Measurements from ENCODE around the gene TMEM82.
A peak's percentile ranks its signal among the peaks of the same experiment; 100 is the strongest.
"Not testable (repeated sequence)": the region's sequence is repeated elsewhere in the genome, so short reads cannot be mapped to it uniquely, and the experiment has no call there.

TMEM82 gene

GRCh38 chr1:15742339-15742801 lies at the start of gene TMEM82:
Gene TMEM82, plus strand, starts transcription at chr1:15742499. Its CDS starts 61 bp downstream, at chr1:15742560.
- no peak for DNase-seq

GRCh38 chr1:15693371-15693770 lies 48.9 kb upstream of the TMEM82 start:
- DNase-seq, result no peak

- peak; percentile 26 for DNase-seq
These were observed 45.3 kb upstream of the TMEM82 start for GRCh38 chr1:15696956-15697521.

- no peak for DNase-seq
These were observed 44.1 kb upstream of the TMEM82 start for GRCh38 chr1:15698201-15698600.

- not testable (repeated sequence) for DNase-seq
These were observed 43.0 kb upstream of the TMEM82 start for GRCh38 chr1:15699321-15699720.

- no peak for DNase-seq
These were observed 41.8 kb upstream of the TMEM82 start for GRCh38 chr1:15700508-15700907.

GRCh38 chr1:15701784-15702183 lies 40.5 kb upstream of the TMEM82 start:
- DNase-seq, result no peak

- no peak for DNase-seq
These were observed 39.4 kb upstream of the TMEM82 start for GRCh38 chr1:15702722-15703550.

GRCh38 chr1:15703562-15703961 lies 38.7 kb upstream of the TMEM82 start:
- DNase-seq, result no peak

- DNase-seq, result no peak
These were observed 37.6 kb upstream of the TMEM82 start for GRCh38 chr1:15704526-15705183.

- no peak for DNase-seq
These were observed 37.1 kb upstream of the TMEM82 start for GRCh38 chr1:15705184-15705566.

GRCh38 chr1:15706751-15707150 lies 35.5 kb upstream of the TMEM82 start:
- no peak for DNase-seq

- DNase-seq, result no peak
These were observed 34.9 kb upstream of the TMEM82 start for GRCh38 chr1:15707239-15707925.

GRCh38 chr1:15708486-15709137 lies 33.7 kb upstream of the TMEM82 start:
- no peak for DNase-seq

GRCh38 chr1:15709226-15709625 lies 33.1 kb upstream of the TMEM82 start:
- DNase-seq, result no peak

- no peak for DNase-seq
These were observed 30.1 kb upstream of the TMEM82 start for GRCh38 chr1:15712168-15712567.

GRCh38 chr1:15714406-15715136 lies 27.7 kb upstream of the TMEM82 start:
- DNase-seq, result no peak

- DNase-seq, result no peak
These were observed 24.7 kb upstream of the TMEM82 start for GRCh38 chr1:15717418-15718125.

GRCh38 chr1:15718199-15718601 lies 24.1 kb upstream of the TMEM82 start:
- DNase-seq, result no peak

GRCh38 chr1:15719381-15720120 lies 22.7 kb upstream of the TMEM82 start:
- no peak for DNase-seq

- no peak for DNase-seq
These were observed 21.4 kb upstream of the TMEM82 start for GRCh38 chr1:15720861-15721260.

All from stimulated activated CD4-positive, alpha-beta T cell treated with anti-CD3 and anti-CD28 coated beads, Interleukin-4, amount 100 ng/mL, for 24 hours (primary cell).